Fibroblast of the conjunctiva (primary cell): Measurements from ENCODE around the gene TMEM176B.
"Not testable (repeated sequence)": the region's sequence is repeated elsewhere in the genome, so short reads cannot be mapped to it uniquely, and the experiment has no call there.

Experiments
- DNase-seq: peaks from one replicate; pipeline ENCODE4 v3.0.0-alpha.2; 2010; ENCODE audit warnings: low read depth

Gene TMEM176B

GRCh38 chr7:150823043-150823442 lies 22.9 kb upstream of the TMEM176B start:
- no peak for DNase-seq

GRCh38 chr7:150820578-150821198 lies 20.5 kb upstream of the TMEM176B start:
- no peak for DNase-seq

- DNase-seq, result no peak
Observed at GRCh38 chr7:150820148-150820547, 20.0 kb upstream of the TMEM176B start.

- no peak for DNase-seq
Observed at GRCh38 chr7:150818971-150819370, 18.8 kb upstream of the TMEM176B start.

GRCh38 chr7:150814328-150815001 lies 14.3 kb upstream of the TMEM176B start:
- no peak for DNase-seq

GRCh38 chr7:150807616-150808438 lies 7.7 kb upstream of the TMEM176B start:
- DNase-seq, result not testable (repeated sequence)

GRCh38 chr7:150806863-150807262 lies 6.7 kb upstream of the TMEM176B start:
- DNase-seq, result no peak

- DNase-seq, result no peak
Observed at GRCh38 chr7:150806454-150806853, 6.3 kb upstream of the TMEM176B start.

- no peak for DNase-seq
Observed at GRCh38 chr7:150805864-150806263, 5.7 kb upstream of the TMEM176B start.

- DNase-seq, result no peak
Observed at GRCh38 chr7:150804802-150805201, 4.6 kb upstream of the TMEM176B start.

GRCh38 chr7:150803161-150803860 lies 3.1 kb upstream of the TMEM176B start:
- no peak for DNase-seq

GRCh38 chr7:150801946-150802771 lies 2.0 kb upstream of the TMEM176B start:
- no peak for DNase-seq

GRCh38 chr7:150801242-150801945 lies 1.2 kb upstream of the TMEM176B start:
- DNase-seq, result no peak

GRCh38 chr7:150800581-150801241 lies 547 bp upstream of the TMEM176B start, which contains the start of gene TMEM176A:
TSS of gene TMEM176A (plus strand) at chr7:150800769. CDS start at chr7:150801551, 782 bp downstream.
- no peak for DNase-seq

- DNase-seq, result no peak
Observed at GRCh38 chr7:150799156-150799555, 1.0 kb downstream of the TMEM176B start.

GRCh38 chr7:150797661-150798060 lies 2.5 kb downstream of the TMEM176B start:
- no peak for DNase-seq

- no peak for DNase-seq
Observed at GRCh38 chr7:150793569-150794238, 6.5 kb downstream of the TMEM176B start.

GRCh38 chr7:150791746-150792452 lies 8.3 kb downstream of the TMEM176B start:
- no peak for DNase-seq

GRCh38 chr7:150791304-150791703 lies 8.9 kb downstream of the TMEM176B start:
- DNase-seq, result no peak
